ENCODE results near the gene ACSL3.
"Not testable (repeated sequence)": the region's sequence is repeated elsewhere in the genome, so short reads cannot be mapped to it uniquely, and the experiment has no call there.

Gene ACSL3

GRCh38 chr2:222982010-222982908, 121.4 kb downstream of the ACSL3 start:
- peak; percentile 100 for FAIRE-seq

- FAIRE-seq = no peak
Measured at GRCh38 chr2:222982909-222983265, 122.1 kb downstream of the ACSL3 start.

GRCh38 chr2:222984908-222985307, 124.1 kb downstream of the ACSL3 start:
- no peak for FAIRE-seq

- no peak for FAIRE-seq
Measured at GRCh38 chr2:222989431-222989830, 128.6 kb downstream of the ACSL3 start.

- not testable (repeated sequence) for FAIRE-seq
Measured at GRCh38 chr2:222990206-222990605, 129.4 kb downstream of the ACSL3 start.

- no peak for FAIRE-seq
Measured at GRCh38 chr2:222992137-222992536, 131.3 kb downstream of the ACSL3 start.

All from islet of Langerhans (tissue), 1 donor.